Heart right ventricle (tissue), 16 donors: ENCODE measurements around the gene GLP1R. TPM values are rescaled to one million over a fixed set of nuclear protein-coding genes. Genes with fewer than 3 reads are reported as not detected.

ENCODE experiments used
- ATAC-seq, 8 donors: fragments of 200-7000 bp; cut with Tn5 transposase; one replicate each; pipeline ENCODE4 v1.9.1; 2020; ENCODE audit warnings: mild to moderate bottlenecking in 8 of 8, moderate library complexity in 8 of 8, moderate number of reproducible peaks in 1 of 8
- DNase-seq, 2 donors: peaks; one replicate each; pipeline ENCODE4 v3.0.0-alpha.2; 2020
- H3K27ac ChIP-seq, 10 donors: fragments of 200-600 bp; sonication (generic) in 2 of 10; one replicate each; pipeline versions ENCODE4 v1.5.0 to v1.8.0; 2020 to 2022; ENCODE audit warnings: mild to moderate bottlenecking in 3 of 10
- H3K27me3 ChIP-seq, 7 donors: fragments of 200-600 bp; one replicate each; pipeline ENCODE4 v1.8.0; 2021 to 2022; ENCODE audit warnings: mild to moderate bottlenecking in 2 of 7
- H3K36me3 ChIP-seq, 9 donors: fragments of 200-600 bp; sonication (generic) in 1 of 9; one replicate each; pipeline versions ENCODE4 v1.5.0 to v1.8.0; 2020 to 2022; ENCODE audit warnings: mild to moderate bottlenecking in 2 of 9
- H3K4me1 ChIP-seq, 9 donors: fragments of 200-600 bp; sonication (generic) in 1 of 9; one replicate each; pipeline versions ENCODE4 v1.5.0 to v1.8.0; 2020 to 2022; ENCODE audit warnings: mild to moderate bottlenecking in 4 of 9
- H3K4me3 ChIP-seq, 10 donors: fragments of 200-600 bp; sonication (generic) in 2 of 10; one replicate each; pipeline versions ENCODE4 v1.5.0 to v1.8.0; 2020 to 2022; ENCODE audit warnings: mild to moderate bottlenecking in 7 of 10, moderate library complexity in 2 of 10
- H3K9me3 ChIP-seq, 11 donors: fragments of 200-600 bp in 10 of 11; sonication (generic) in 2 of 11; one replicate each; pipeline versions ENCODE4 v1.5.0 to v1.8.0; 2013 to 2022; ENCODE audit warnings: mild to moderate bottlenecking in 2 of 11, control low read depth in 1 of 11, moderate library complexity in 1 of 11
- WGBS, 2 donors: extraction: QIAGEN DNeasy Blood & Tissue Kit; methylation state at CpG; one replicate each; pipeline ENCODE4 v1.1.7; 2013; ENCODE audit warnings: inconsistent platforms in 1 of 2; 5-methylcytosine and 5-hydroxymethylcytosine counted together
- intact Hi-C, 10 donors: fragments of 100-400 bp; cut with DNase I; formaldehyde crosslinking; loops; one replicate each; pipeline versions ENCODE4 v1.11.1 to v1.14.2; 2022
- polyA plus RNA-seq, 2 donors: library from polyadenylated mRNA; stranded (reverse); fragments of 200-250 nt; gene quantifications; one replicate each; pipeline ENCODE4 v1.2.3, GENCODE V29; 2013
- total RNA-seq, 10 donors: library from RNA; stranded (reverse); fragmentation: NEBNext Ultra II Directional in 3 of 10; extraction: Animal tissue kit (Norgen Biotek cat#: 25700) in 3 of 10; gene quantifications; one replicate each; pipeline versions ENCODE4 v1.2.1 to v1.2.4, GENCODE V29; 2021 to 2023
- TF ChIP-seq, protein P1 (sequence below), 9 donors: fragments of 200-600 bp; sonication (generic) in 2 of 9; IDR thresholded peaks; one replicate each; pipeline versions ENCODE4 v1.5.0 to v1.8.0; 2021 to 2022; ENCODE audit warnings: antibody characterized with exemption in 9 of 9, mild to moderate bottlenecking in 5 of 9, moderate library complexity in 1 of 9
- donor health status: Arrhythmogenic right ventricular cardiomyopathy.
- donor health status: ischemic (EF 13 %, LVEDD 7.1; RV severe dilation, severe dysfunction).
- donor health status: healthy with polysubstance abuse.
- donor health status: DM: no; HTN: yes; CAD: no.
- donor health status: DM: no; HTN: no; CAD: no.
- donor health status: ischemic (EF 25% LVEDD 6.9; RV normal size, moderate dysfunction).
- donor health status: ischemic (EF 25% LVEDD 5.7; RV mildly dilated, moderate dysfunction).
- donor health status: healthy.
- donor health status: DM: yes; HTN: yes; CAD: no.
- donor health status: Ischemic cardiomyopathy.
- donor health status: ischemic (EF 35%, LVEDD 5.7; RV mildly dilated, moderate dysfunction).
- donor health status: nonischemic (EF 11% LVEDD 7.7; RV severe dilation, severe dysfunction).
- donor health status: DM: yes; HTN: yes; CAD: no.
- donor health status: PGD.
- donor health status: ischemic (EF 29% LVEDD 5.4; RV normal size, mild dysfunction).
- donor health status: nonischemic (EF 23%, LVEDD 6.1; RV moderate dilation, normal function).

Gene GLP1R
- total and polyA plus RNA-seq, 12 donors = 0.39 to 5.9 (median 1.8) TPM

DNA sequence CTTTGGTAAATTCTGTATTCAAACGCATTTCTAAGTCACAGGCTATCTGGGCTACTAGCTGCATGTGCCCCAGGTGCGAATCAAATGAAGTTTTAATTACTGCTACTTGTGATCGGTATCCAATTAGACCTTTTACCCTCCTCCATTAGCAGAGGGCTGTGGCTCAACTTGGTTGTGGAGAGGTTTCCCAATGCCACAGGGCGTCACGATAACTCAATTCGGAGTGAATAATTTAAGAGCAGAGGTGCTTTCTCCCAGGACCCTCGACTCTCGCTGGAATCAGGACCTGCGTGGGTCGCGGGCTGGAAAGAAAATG lies 65.8 kb downstream of the GLP1R start:
- H3K9me3 ChIP-seq = no peaks in the 10 kb centered on the region
- H3K27me3 ChIP-seq = no peaks in the 10 kb centered on the region
- 1% methylated on average over 11 of the region's 11 CpGs for WGBS, 2 donors
- H3K4me1 ChIP-seq = peaks cover 0 to 36% (median 16%) of the 10 kb centered on the region in 9 donors
- TF ChIP-seq, protein P1, sequence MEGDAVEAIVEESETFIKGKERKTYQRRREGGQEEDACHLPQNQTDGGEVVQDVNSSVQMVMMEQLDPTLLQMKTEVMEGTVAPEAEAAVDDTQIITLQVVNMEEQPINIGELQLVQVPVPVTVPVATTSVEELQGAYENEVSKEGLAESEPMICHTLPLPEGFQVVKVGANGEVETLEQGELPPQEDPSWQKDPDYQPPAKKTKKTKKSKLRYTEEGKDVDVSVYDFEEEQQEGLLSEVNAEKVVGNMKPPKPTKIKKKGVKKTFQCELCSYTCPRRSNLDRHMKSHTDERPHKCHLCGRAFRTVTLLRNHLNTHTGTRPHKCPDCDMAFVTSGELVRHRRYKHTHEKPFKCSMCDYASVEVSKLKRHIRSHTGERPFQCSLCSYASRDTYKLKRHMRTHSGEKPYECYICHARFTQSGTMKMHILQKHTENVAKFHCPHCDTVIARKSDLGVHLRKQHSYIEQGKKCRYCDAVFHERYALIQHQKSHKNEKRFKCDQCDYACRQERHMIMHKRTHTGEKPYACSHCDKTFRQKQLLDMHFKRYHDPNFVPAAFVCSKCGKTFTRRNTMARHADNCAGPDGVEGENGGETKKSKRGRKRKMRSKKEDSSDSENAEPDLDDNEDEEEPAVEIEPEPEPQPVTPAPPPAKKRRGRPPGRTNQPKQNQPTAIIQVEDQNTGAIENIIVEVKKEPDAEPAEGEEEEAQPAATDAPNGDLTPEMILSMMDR (IDR thresholded peaks at IDR 0.05) = peak in 1 of 9 donors; percentile 4
- DNase-seq = no peak
- H3K4me3 ChIP-seq = peak overlapping the region; percentile 53 to 86 (median 73)
- H3K27ac ChIP-seq = peak overlapping the region; percentile 83 to 96 (median 95)
- intact Hi-C loops = no loop called here
- H3K36me3 ChIP-seq = peaks cover 0 to 23% (median 4%) of the 10 kb centered on the region in 9 donors
- peak in 7 of 8 donors; percentile 1 to 28 (median 17) for ATAC-seq

DNA sequence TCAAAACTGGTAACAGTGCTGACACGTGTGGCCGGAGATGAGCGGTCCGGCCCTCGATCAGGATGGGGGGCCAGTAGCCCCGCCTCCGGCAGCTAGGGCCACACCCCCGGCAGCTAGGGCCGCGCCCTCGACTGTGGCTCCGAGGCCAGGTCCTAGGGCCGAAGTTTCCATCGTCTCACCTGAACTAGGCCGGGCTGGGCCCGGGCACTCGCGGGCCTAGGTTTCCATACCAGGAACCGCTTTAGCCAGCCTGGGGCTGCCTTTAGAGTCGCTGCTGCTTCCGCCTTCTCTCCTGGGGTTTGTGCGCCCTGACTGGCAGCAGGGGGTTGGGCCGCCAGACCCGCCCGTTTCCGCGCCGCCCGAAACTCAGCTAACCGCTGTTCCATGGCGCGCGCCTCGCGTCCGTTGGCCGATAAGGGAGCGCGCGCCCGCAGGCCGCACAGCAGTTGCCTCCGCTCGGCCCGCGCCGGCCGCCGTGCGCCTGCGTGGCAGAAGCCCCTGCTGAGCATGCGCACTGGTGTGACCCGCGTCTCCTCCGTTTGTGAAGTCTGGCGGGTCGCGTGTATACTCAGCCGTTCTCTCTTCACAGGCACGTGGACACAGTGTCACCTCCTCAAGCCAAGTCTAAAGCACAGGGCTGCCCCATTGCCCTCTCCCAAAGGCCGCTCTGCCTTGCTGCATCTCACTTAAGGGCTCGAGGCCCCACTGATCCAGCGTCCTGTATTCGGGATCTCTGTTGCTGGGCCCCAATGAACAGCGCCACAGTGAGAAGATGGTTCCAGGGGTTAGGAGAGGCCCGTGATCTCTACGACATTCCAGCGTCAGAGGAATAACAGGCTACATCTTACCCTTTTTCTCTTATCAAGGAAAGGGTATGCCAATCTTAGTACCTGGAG lies 66.4 kb downstream of the GLP1R start, which contains the start of gene SAYSD1:
TSS of gene SAYSD1 (minus strand) at position 483 of the 896 bp plus-strand sequence. CDS start at position 386, 97 bp downstream.
- 1 to 2% methylated on average over 68 of the region's 68 CpGs for WGBS, 2 donors
- TF ChIP-seq, protein P1 (IDR thresholded peaks at IDR 0.05) = peak in 1 of 9 donors; percentile 3
- H3K27ac ChIP-seq = peak within 1 kb of the TSS; percentile 83 to 96 (median 95)
- intact Hi-C loops = no loop called here
- peaks cover 0 to 17% (median 0%) of the 10 kb centered on the region in 9 donors for H3K36me3 ChIP-seq
- H3K27me3 ChIP-seq = no peaks in the 10 kb centered on the region
- ATAC-seq (peak; percentile 98 to 100 (median 98)), DNase-seq (peak; percentile 90 to 94)
- H3K9me3 ChIP-seq = no peaks in the 10 kb centered on the region
- peak within 1 kb of the TSS; percentile 53 to 86 (median 73) for H3K4me3 ChIP-seq
- peaks cover 0 to 36% (median 16%) of the 10 kb centered on the region in 9 donors for H3K4me1 ChIP-seq

DNA sequence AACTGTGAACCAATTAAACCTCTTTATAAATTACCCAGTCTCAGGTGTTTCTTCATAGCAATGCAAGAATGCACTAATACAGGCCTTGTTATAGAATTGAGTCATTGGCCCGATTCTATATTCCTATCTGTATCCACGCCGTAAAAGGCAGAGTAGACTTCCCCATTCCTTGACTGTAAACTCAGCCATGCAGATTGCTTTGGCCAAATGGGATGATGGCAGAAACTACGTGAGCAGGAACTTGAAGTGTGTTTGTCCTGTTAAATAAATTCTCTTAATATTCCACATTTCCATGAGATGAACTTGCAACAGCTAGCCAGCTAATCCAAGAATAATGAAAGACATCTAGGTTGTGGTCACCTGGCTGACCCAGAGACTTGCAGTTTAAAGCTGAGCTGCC lies 70.3 kb downstream of the GLP1R start:
- DNase-seq (no peak), ATAC-seq (no peak)
- no peak overlapping the region for H3K4me3 ChIP-seq
- 90 to 92% methylated on average over 4 of the region's 4 CpGs for WGBS, 2 donors
- peaks cover 0 to 16% (median 11%) of the 10 kb centered on the region in 9 donors for H3K4me1 ChIP-seq
- no peaks in the 10 kb centered on the region for H3K9me3 ChIP-seq
- no peak overlapping the region for H3K27ac ChIP-seq
- TF ChIP-seq, protein P1 (IDR thresholded peaks at IDR 0.05) = no peak
- no peaks in the 10 kb centered on the region for H3K27me3 ChIP-seq
- no peaks in the 10 kb centered on the region for H3K36me3 ChIP-seq
- intact Hi-C loops = no loop called here

DNA sequence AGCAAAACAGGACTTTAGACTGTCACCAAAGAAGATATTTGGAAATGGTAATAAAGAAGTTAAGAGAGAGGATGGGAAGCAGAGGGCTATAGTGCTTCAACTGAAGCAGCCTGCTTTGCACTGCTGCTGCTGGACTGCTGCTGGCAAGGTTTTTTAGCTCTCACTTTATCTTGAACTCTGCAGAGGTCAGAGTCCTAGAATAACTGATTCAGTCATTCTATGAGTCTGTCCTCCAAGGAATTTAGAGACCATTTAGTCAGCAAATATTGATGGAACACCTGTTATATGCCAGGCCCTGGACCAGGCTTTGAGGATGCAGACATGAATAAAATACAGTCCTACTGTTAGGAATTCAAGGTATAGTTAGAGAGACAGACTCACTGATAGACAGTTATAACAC lies 75.5 kb downstream of the GLP1R start:
- Histone ChIP-seq H3K27me3 (no peaks in the 10 kb centered on the region), H3K27ac (no peak overlapping the region), H3K4me3 (no peak overlapping the region), H3K9me3 (no peaks in the 10 kb centered on the region), H3K4me1 (peaks cover 0 to 9% (median 0%) of the 10 kb centered on the region in 9 donors), H3K36me3 (no peaks in the 10 kb centered on the region)
- intact Hi-C loops = no loop called here
- DNase-seq = no peak
- TF ChIP-seq, protein P1 (IDR thresholded peaks at IDR 0.05) = no peak
- ATAC-seq = peak in 7 of 8 donors; percentile 42 to 92 (median 73)
